Neuronal stem cell (in vitro differentiated cells): ENCODE measurements around the gene SLC37A1.
A peak's percentile ranks its signal among the peaks of the same experiment; 100 is the strongest.

Source experiments
- DNase-seq: peaks from one replicate; pipeline ENCODE4 v3.0.0-alpha.2; 2013; ENCODE audit warnings: low spot score
- H2AFZ ChIP-seq: one replicate; pipeline ENCODE4 v1.6.1; 2013; ENCODE audit warnings: mild to moderate bottlenecking, low read length, inconsistent platforms
- H2AK5ac ChIP-seq: 2 replicates; pipeline ENCODE4 v1.6.1; 2013; ENCODE audit warnings: low read depth, mild to moderate bottlenecking, inconsistent platforms, low read length, moderate library complexity, mixed read lengths
- H2BK120ac ChIP-seq: 2 replicates; pipeline ENCODE4 v1.6.1; 2013; ENCODE audit warnings: low read depth, mild to moderate bottlenecking, inconsistent platforms, low read length, moderate library complexity, mixed read lengths
- H2BK12ac ChIP-seq: one replicate; pipeline ENCODE4 v1.6.1; 2013; ENCODE audit warnings: low read length, inconsistent platforms
- H2BK15ac ChIP-seq: 2 replicates; pipeline ENCODE4 v1.6.1; 2013; ENCODE audit warnings: mild to moderate bottlenecking, low read length, inconsistent platforms, mixed read lengths
- H2BK5ac ChIP-seq: one replicate; pipeline ENCODE4 v1.6.1; 2013; ENCODE audit warnings: inconsistent platforms, mild to moderate bottlenecking, low read length, moderate library complexity
- H3K14ac ChIP-seq: one replicate; pipeline ENCODE4 v1.6.1; 2013; ENCODE audit warnings: low read length, inconsistent platforms
- H3K18ac ChIP-seq: 2 replicates; pipeline ENCODE4 v1.6.1; 2013; ENCODE audit warnings: low read length, inconsistent platforms
- H3K23ac ChIP-seq: 2 replicates; pipeline ENCODE4 v1.6.1; 2013; ENCODE audit warnings: low read depth, mild to moderate bottlenecking, mixed read lengths, low read length, inconsistent platforms; ENCODE audit not compliant: poor library complexity
- H3K27ac ChIP-seq: replicated peaks from 3 replicates; pipeline ENCODE4 v1.5.1; 2013; ENCODE audit warnings: low read length, inconsistent platforms
- H3K27me3 ChIP-seq, 3 experiments: 2 replicates each; pipeline ENCODE4 v1.6.1; 2013; ENCODE audit warnings: low read length in 3 of 3, mild to moderate bottlenecking in 2 of 3, inconsistent platforms in 1 of 3, low read depth in 1 of 3, mixed read lengths in 1 of 3, moderate library complexity in 1 of 3; ENCODE audit not compliant: control insufficient read depth in 3 of 3, insufficient read depth in 3 of 3
- H3K36me3 ChIP-seq, 2 donors: replicated peaks in 1 of 2; 2 replicates each; pipeline ENCODE4 v1.6.1; 2013; ENCODE audit warnings: low read length in 2 of 2; ENCODE audit not compliant: control insufficient read depth in 2 of 2, insufficient read depth in 2 of 2
- H3K4ac ChIP-seq: 2 replicates; pipeline ENCODE4 v1.6.1; 2013; ENCODE audit warnings: inconsistent platforms, mild to moderate bottlenecking, low read length, moderate library complexity
- H3K4me1 ChIP-seq, 2 donors: 1 replicate in 1 of 2; 2 replicates in 1 of 2; pipeline ENCODE4 v1.6.1; 2013; ENCODE audit warnings: low read length in 2 of 2, low read depth in 1 of 2; ENCODE audit not compliant: control insufficient read depth in 2 of 2, insufficient read depth in 1 of 2
- H3K4me2 ChIP-seq: one replicate; pipeline ENCODE4 v1.6.1; 2013; ENCODE audit warnings: mild to moderate bottlenecking, low read length, inconsistent platforms; ENCODE audit not compliant: insufficient read depth, poor library complexity, severe bottlenecking
- H3K4me3 ChIP-seq, 2 donors: 2 replicates each; pipeline ENCODE4 v1.5.1; 2013; ENCODE audit warnings: low read length in 2 of 2, mild to moderate bottlenecking in 2 of 2, inconsistent platforms in 1 of 2, moderate library complexity in 1 of 2
- H3K79me1 ChIP-seq: one replicate; pipeline ENCODE4 v1.6.1; 2013; ENCODE audit warnings: low read depth, mild to moderate bottlenecking, inconsistent platforms, low read length, moderate library complexity
- H3K9ac ChIP-seq: one replicate; pipeline ENCODE4 v1.6.1; 2013; ENCODE audit warnings: mild to moderate bottlenecking, low read depth, low read length, inconsistent platforms; ENCODE audit not compliant: poor library complexity
- H3K9me3 ChIP-seq, 2 donors: replicated peaks in 1 of 2; 2 replicates each; pipeline versions ENCODE3 to v1.6.1; 2013; ENCODE audit warnings: low read length in 2 of 2, mild to moderate bottlenecking in 2 of 2, inconsistent platforms in 1 of 2, low read depth in 1 of 2, mixed read lengths in 1 of 2, moderate library complexity in 1 of 2; ENCODE audit not compliant: control insufficient read depth in 2 of 2, insufficient read depth in 1 of 2
- H4K8ac ChIP-seq: one replicate; pipeline ENCODE4 v1.6.1; 2013; ENCODE audit warnings: low read depth, mild to moderate bottlenecking, inconsistent platforms, low read length, moderate library complexity
- H4K91ac ChIP-seq: one replicate; pipeline ENCODE4 v1.6.1; 2013; ENCODE audit warnings: low read length, low read depth, mild to moderate bottlenecking, inconsistent platforms; ENCODE audit not compliant: poor library complexity
- WGBS, 2 donors: extraction: QIAGEN DNeasy Blood & Tissue Kit; methylation state at CpG; one replicate each; pipeline ENCODE4 v1.1.7; 2013; ENCODE audit warnings: missing lambda C conversion rate in 2 of 2, mixed read lengths in 1 of 2; ENCODE audit not compliant: insufficient read length in 2 of 2, insufficient replicate concordance in 1 of 2; ENCODE audit errors: extremely low coverage in 2 of 2; 5-methylcytosine and 5-hydroxymethylcytosine counted together

Gene SLC37A1

DNA sequence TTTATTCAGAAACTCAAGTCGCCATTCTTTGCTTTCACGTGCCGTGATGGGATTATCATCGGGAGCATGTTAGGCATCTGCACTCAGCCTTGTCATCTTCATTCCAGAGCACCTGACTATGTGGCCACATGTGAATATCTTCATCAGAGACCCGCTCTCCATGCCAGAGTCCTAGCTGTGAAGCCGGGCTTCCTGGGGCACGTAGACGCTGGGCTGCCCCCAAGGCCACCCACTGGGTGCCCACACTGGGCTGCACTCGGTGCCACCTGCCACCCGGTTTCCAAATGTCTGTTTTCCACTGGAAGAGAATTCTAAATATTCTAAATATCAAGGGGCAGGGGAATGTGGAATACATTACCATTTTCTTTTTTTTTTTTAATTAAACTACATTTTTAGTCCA, 43.8 kb downstream of the SLC37A1 start:
- DNase-seq: no peak
- no CpG with 5 or more reads among the region's 10 CpGs for WGBS, 2 donors
- Histone ChIP-seq H3K4ac (no peak overlapping the region), H3K23ac (no peak overlapping the region), H3K4me1 (no peaks in the 10 kb centered on the region), H4K8ac (no peak overlapping the region), H2AK5ac (no peak overlapping the region), H2BK15ac (no peak overlapping the region), H3K4me3 (no peak overlapping the region), H3K79me1 (no peaks in the 10 kb centered on the region), H4K91ac (no peak overlapping the region), H3K27me3 (peaks cover 0 to 5% (median 1%) of the 10 kb centered on the region in 3 experiments), H2BK5ac (no peak overlapping the region), H3K9me3 (no peaks in the 10 kb centered on the region), H3K4me2 (no peak overlapping the region), H2AFZ (no peak overlapping the region), H3K27ac (no peak overlapping the region), H2BK120ac (no peak overlapping the region), H3K36me3 (peaks cover 0 to 5% of the 10 kb centered on the region in 2 donors), H2BK12ac (no peak overlapping the region), H3K14ac (no peak overlapping the region), H3K18ac (no peak overlapping the region), H3K9ac (no peak overlapping the region)

DNA sequence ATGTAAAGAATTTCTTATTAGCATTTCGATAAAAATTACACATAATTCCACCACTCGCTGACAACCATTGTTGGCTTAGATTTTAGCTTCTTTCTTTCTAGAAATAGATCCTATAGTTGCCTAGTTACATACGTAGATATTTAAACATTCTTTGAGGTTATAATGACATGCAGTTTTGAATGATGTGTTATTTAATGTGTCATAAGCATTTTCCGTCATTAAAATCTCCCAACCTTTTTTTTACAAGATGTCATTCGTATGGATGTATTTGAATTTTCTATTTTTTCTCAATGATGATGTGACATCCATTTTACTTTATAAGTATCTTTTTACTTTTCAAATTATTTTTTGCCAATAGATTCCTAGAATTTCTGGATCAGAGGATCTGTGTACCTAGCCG, 44.7 kb downstream of the SLC37A1 start:
- H3K9ac ChIP-seq: no peak overlapping the region
- no peak overlapping the region for H3K14ac ChIP-seq
- H3K79me1 ChIP-seq: no peaks in the 10 kb centered on the region
- WGBS, 2 donors: no CpG with 5 or more reads among the region's 6 CpGs
- H2BK15ac ChIP-seq: no peak overlapping the region
- no peak overlapping the region for H3K4me3 ChIP-seq
- H3K4me2 ChIP-seq: no peak overlapping the region
- no peak overlapping the region for H3K27ac ChIP-seq
- H4K91ac ChIP-seq: no peak overlapping the region
- DNase-seq: no peak
- H2AK5ac ChIP-seq: no peak overlapping the region
- no peak overlapping the region for H2BK12ac ChIP-seq
- H3K23ac ChIP-seq: no peak overlapping the region
- H3K4ac ChIP-seq: no peak overlapping the region
- H2BK120ac ChIP-seq: no peak overlapping the region
- no peaks in the 10 kb centered on the region for H3K4me1 ChIP-seq
- peaks cover 0 to 5% of the 10 kb centered on the region in 2 donors for H3K36me3 ChIP-seq
- no peak overlapping the region for H2AFZ ChIP-seq
- peaks cover 0 to 9% (median 1%) of the 10 kb centered on the region in 3 experiments for H3K27me3 ChIP-seq
- H4K8ac ChIP-seq: no peak overlapping the region
- no peak overlapping the region for H3K18ac ChIP-seq
- no peaks in the 10 kb centered on the region for H3K9me3 ChIP-seq
- H2BK5ac ChIP-seq: no peak overlapping the region

DNA sequence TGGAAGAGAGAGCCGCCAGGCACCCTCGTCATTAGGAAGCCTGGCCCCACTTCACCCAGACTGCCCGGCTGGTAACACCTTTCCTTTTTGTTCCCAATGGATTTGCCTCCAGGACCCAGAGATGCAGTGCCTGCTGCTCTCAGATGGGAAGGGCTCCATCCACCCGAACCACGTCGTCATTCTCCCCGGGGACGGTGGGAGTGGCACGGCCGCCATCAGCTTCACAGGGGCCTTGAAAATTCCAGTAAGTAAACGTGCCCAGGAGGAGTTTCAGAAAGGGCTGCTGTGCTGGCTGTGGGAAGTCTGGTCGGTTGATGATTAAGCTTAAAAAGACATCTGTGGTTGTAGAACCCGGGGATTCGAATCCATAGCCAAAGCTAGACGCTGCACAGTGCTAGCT, 45.2 kb downstream of the SLC37A1 start:
- Histone ChIP-seq H3K79me1 (no peaks in the 10 kb centered on the region), H3K4me3 (no peak overlapping the region), H2BK120ac (no peak overlapping the region), H3K4me1 (no peaks in the 10 kb centered on the region), H3K18ac (no peak overlapping the region), H2BK5ac (no peak overlapping the region), H2BK12ac (no peak overlapping the region), H2BK15ac (no peak overlapping the region), H3K23ac (peak overlapping the region; percentile 58), H3K4ac (no peak overlapping the region), H3K9ac (no peak overlapping the region), H2AK5ac (no peak overlapping the region), H4K8ac (no peak overlapping the region), H3K27me3 (peaks cover 0 to 9% (median 1%) of the 10 kb centered on the region in 3 experiments), H2AFZ (no peak overlapping the region), H3K27ac (no peak overlapping the region), H3K9me3 (no peaks in the 10 kb centered on the region), H3K36me3 (peaks cover 0 to 5% of the 10 kb centered on the region in 2 donors), H4K91ac (no peak overlapping the region), H3K14ac (no peak overlapping the region), H3K4me2 (no peak overlapping the region)
- DNase-seq: no peak
- WGBS, 2 donors: no CpG with 5 or more reads among the region's 15 CpGs

DNA sequence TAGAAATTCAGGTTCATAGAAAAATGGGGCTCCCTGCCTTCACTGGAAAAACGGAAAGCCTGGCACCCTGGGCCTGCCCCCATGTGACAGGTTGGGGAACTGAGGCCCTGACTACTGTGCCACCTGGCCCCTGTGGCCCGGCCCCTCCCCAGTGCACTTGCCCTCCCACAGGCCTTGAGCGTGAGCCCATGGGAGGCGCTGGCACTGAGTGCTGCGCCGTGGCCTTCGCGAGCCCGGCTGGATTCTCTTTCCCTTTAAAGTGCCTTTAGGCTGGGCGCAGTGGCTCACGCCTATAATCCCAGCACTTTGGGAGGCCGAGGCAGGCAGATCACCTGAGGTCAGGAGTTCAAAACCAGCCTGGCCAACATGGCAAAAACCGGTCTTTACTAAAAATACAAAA, 45.7 kb downstream of the SLC37A1 start:
- Histone ChIP-seq H3K9me3 (no peaks in the 10 kb centered on the region), H4K91ac (no peak overlapping the region), H3K9ac (no peak overlapping the region), H3K4me2 (no peak overlapping the region), H3K4me3 (no peak overlapping the region), H3K18ac (no peak overlapping the region), H2BK120ac (no peak overlapping the region), H2BK12ac (no peak overlapping the region), H3K23ac (no peak overlapping the region), H3K79me1 (no peaks in the 10 kb centered on the region), H3K14ac (no peak overlapping the region), H3K36me3 (peaks cover 0 to 5% of the 10 kb centered on the region in 2 donors), H2AK5ac (no peak overlapping the region), H2BK15ac (no peak overlapping the region), H2AFZ (no peak overlapping the region), H4K8ac (no peak overlapping the region), H3K27ac (no peak overlapping the region), H3K4me1 (no peaks in the 10 kb centered on the region), H3K27me3 (peaks cover 0 to 8% (median 1%) of the 10 kb centered on the region in 3 experiments), H3K4ac (no peak overlapping the region), H2BK5ac (no peak overlapping the region)
- DNase-seq: no peak
- WGBS, 2 donors: no CpG with 5 or more reads among the region's 13 CpGs
